NCI-H82 (cell line): Measurements from ENCODE around the gene ETNPPL.
"Not testable (repeated sequence)": the region's sequence is repeated elsewhere in the genome, so short reads cannot be mapped to it uniquely, and the experiment has no call there.

ENCODE experiments used
- DNase-seq: peaks from one replicate; lab custom pipeline; 2025; lab: John Stamatoyannopoulos, UW

Gene ETNPPL

GRCh38 chr4:108754327-108754726 is 8.5 kb downstream of the ETNPPL start:
- no peak for DNase-seq

DNA sequence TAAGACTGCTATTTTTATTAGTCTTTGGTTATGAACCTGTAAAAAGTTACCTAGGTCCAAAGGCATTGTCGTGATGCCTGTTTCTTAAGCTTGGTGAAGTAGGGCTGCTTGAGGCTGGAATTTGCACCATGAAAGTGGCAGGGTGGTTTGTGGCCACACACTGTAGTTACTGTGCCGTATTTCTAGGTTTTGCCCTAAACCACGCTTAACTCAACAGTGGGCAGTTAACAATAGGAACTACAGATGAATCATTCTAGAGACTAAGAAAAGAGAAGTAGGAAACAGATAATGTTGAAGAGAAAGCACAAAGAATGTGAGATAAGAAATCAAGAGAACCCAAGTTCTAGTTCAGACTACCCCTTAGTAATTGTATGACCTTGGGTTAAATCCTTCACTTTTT is 11.5 kb downstream of the ETNPPL start:
- no peak for DNase-seq

- DNase-seq: no peak
These were observed 13.7 kb downstream of the ETNPPL start for GRCh38 chr4:108749119-108749518.

DNA sequence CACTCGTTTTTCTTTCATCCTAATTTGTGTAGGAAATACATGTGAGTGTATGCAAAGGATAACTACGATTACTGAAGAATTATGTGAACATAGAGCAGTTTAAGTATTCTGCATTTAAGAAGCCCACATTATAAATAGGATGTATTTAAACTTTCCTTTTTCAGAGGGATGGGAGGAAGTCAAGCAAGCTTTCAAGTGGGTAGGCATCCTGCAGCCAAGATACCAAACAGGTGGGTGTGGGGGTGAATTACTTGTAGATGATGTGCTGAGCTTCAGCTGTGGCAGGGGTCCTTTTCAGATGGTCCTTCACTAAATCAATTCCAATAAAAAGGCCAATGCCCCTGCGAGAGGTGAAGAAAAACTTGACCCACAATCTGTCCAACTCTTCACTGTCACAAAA is 16.3 kb downstream of the ETNPPL start:
- no peak for DNase-seq

- DNase-seq: no peak
These were observed 18.5 kb downstream of the ETNPPL start for GRCh38 chr4:108744307-108744706.

GRCh38 chr4:108742451-108743420 is 20.1 kb downstream of the ETNPPL start:
- peak; percentile 2 for DNase-seq

DNA sequence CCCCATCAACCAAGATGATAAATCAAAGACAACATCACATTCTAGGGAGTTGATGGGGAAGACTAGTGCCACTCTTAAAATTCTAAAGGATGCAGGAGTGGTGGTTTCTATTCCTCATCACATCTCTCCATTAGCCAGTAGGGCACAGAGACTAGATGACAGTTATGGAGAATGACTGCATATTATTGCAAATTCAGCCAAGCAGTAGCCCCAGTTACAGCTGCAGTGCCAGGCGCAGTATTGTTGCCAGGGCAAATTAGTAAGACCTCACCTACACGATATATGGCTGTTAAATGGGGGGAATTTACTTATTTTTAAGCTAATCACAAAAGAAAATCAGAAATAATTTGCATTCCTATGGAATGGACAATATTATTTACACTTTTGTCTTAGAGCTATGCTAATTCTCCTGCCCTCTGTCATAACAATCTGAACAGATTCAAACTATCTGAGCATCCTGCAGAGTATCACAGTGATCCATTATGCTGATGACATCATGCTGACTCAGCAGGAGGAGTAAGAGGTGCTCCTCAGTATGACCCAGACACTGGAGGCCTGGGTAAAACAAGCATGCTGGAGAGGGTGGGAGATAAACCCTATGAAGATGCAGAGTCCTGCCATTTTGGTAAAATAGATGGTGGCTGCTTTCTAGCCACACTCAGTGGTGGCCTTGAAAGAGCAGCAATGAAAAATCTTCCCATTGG is 24.7 kb downstream of the ETNPPL start:
- DNase-seq: no peak

- DNase-seq: no peak
These were observed 31.8 kb downstream of the ETNPPL start for GRCh38 chr4:108731006-108731405.

GRCh38 chr4:108730579-108730978 is 32.3 kb downstream of the ETNPPL start:
- DNase-seq: no peak

GRCh38 chr4:108729731-108730130 is 33.1 kb downstream of the ETNPPL start:
- no peak for DNase-seq

GRCh38 chr4:108725457-108725856 is 37.4 kb downstream of the ETNPPL start:
- no peak for DNase-seq

GRCh38 chr4:108717386-108717785 is 45.5 kb downstream of the ETNPPL start:
- DNase-seq: no peak

- DNase-seq: no peak
These were observed 46.5 kb downstream of the ETNPPL start for GRCh38 chr4:108716340-108716739.

GRCh38 chr4:108714880-108715279 is 48.0 kb downstream of the ETNPPL start:
- DNase-seq: no peak

- DNase-seq: not testable (repeated sequence)
These were observed 52.3 kb downstream of the ETNPPL start for GRCh38 chr4:108710578-108710977.

GRCh38 chr4:108709722-108710121 is 53.1 kb downstream of the ETNPPL start:
- DNase-seq: no peak

- no peak for DNase-seq
These were observed 53.6 kb downstream of the ETNPPL start for GRCh38 chr4:108709234-108709633.

GRCh38 chr4:108706289-108706688 is 56.6 kb downstream of the ETNPPL start:
- DNase-seq: no peak

- DNase-seq: no peak
These were observed 58.9 kb downstream of the ETNPPL start for GRCh38 chr4:108703966-108704365.

- no peak for DNase-seq
These were observed 59.5 kb downstream of the ETNPPL start for GRCh38 chr4:108703370-108703769.

DNA sequence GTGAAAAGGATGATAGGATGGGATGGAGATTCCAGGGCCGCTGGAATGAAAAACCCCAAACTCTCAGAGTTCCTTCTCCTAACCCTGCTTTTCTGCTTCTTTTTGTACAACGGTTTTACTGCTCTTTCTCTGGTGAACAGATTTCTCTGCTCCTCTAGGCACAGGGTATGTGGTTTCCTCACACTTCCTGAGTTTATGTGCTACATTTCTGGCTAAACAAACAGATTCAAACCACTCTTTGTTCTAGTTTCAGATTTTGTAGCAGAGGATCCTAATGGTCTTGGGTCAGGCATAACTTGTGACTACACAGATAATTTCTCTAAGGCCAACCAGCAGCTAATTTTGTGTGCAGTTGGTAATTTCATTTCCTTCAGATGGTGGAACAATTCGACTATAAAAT is 59.9 kb downstream of the ETNPPL start:
- DNase-seq: no peak

GRCh38 chr4:108700081-108700757 is 62.6 kb downstream of the ETNPPL start:
- no peak for DNase-seq

DNA sequence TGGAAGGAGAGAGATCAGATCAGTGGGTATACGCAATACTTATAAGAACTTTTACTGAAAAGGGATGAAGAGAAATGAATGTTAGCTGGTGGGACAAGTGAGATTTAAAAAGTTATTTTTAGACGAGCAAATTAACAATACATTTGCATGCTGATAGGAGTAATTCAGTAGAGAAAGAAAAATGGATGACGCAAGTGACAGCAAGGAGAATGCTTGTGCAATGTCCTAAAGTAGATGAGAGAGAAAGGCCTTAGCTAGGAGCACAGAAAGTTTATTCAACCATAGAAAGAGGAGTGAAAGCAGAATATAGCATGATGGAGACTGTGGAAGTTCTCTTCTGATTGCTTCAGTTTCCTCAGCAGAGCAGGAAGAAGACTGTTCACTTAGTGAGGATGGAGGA is 66.7 kb downstream of the ETNPPL start:
- no peak for DNase-seq
